IPS DF 4.7 (cell line): ENCODE results near the gene MFNG.

ENCODE experiments used
- DNase-seq: peaks from one replicate; pipeline ENCODE4 v3.0.0-alpha.2; 2013; ENCODE audit warnings: low spot score; ENCODE audit errors: extremely low read depth

MFNG gene

GRCh38 chr22:37425800-37426705 is 60.1 kb downstream of the MFNG start:
- DNase-seq = no peak

GRCh38 chr22:37425369-37425768 is 60.8 kb downstream of the MFNG start:
- no peak for DNase-seq

GRCh38 chr22:37423283-37423682 is 62.9 kb downstream of the MFNG start:
- no peak for DNase-seq

GRCh38 chr22:37421468-37421877 is 64.7 kb downstream of the MFNG start:
- DNase-seq = no peak

GRCh38 chr22:37420686-37421467 is 65.3 kb downstream of the MFNG start:
- no peak for DNase-seq

- no peak for DNase-seq
Measured at GRCh38 chr22:37419969-37420685, 66.1 kb downstream of the MFNG start.

- no peak for DNase-seq
Measured at GRCh38 chr22:37419370-37419968, 66.7 kb downstream of the MFNG start.
